ENCODE measurements around the gene HDLBP.

Gene HDLBP

GRCh38 chr2:241241669-241242068 is 73.8 kb downstream of the HDLBP start:
- Histone ChIP-seq H3K9me3 (replicated peaks in 1 of 2; ENCODE audit: control insufficient read depth in 2 of 2, insufficient read depth in 1 of 2, low read depth in 1 of 2, low read length in 2 of 2) (peaks cover 0 to 3% of the 10 kb centered on the region in 2 donors), H3K36me3 (replicated peaks in 1 of 2; ENCODE audit: control insufficient read depth in 2 of 2, insufficient read depth in 2 of 2, low read length in 2 of 2) (peaks cover 62 to 98% of the 10 kb centered on the region in 2 donors), H3K4ac (ENCODE audit: low read length) (no peak overlapping the region), H4K91ac (ENCODE audit: low read depth, low read length, poor library complexity) (no peak overlapping the region), H3K14ac (ENCODE audit: low read length) (no peak overlapping the region), H2BK5ac (ENCODE audit: low read length) (no peak overlapping the region), H3K4me2 (ENCODE audit: insufficient read depth, low read length, poor library complexity, severe bottlenecking) (no peak overlapping the region), H3K23ac (ENCODE audit: low read depth, low read length, poor library complexity) (no peak overlapping the region), H2AFZ (ENCODE audit: low read length) (no peak overlapping the region), H2BK120ac (ENCODE audit: low read depth, low read length) (no peak overlapping the region), H3K27me3 (ENCODE audit: control insufficient read depth in 3 of 3, insufficient read depth in 3 of 3, low read depth in 1 of 3, low read length in 3 of 3) (no peaks in the 10 kb centered on the region), H2AK5ac (ENCODE audit: low read depth, low read length) (no peak overlapping the region), H3K9ac (ENCODE audit: low read depth, low read length, poor library complexity) (no peak overlapping the region), H2BK12ac (ENCODE audit: low read length) (no peak overlapping the region), H3K4me1 (ENCODE audit: control insufficient read depth in 2 of 2, insufficient read depth in 1 of 2, low read depth in 1 of 2, low read length in 2 of 2) (no peaks in the 10 kb centered on the region), H4K8ac (ENCODE audit: low read depth, low read length) (no peak overlapping the region), H2BK15ac (ENCODE audit: low read length) (no peak overlapping the region), H3K79me1 (ENCODE audit: low read depth, low read length) (peaks cover 2% of the 10 kb centered on the region), H3K27ac (replicated peaks; ENCODE audit: low read length) (no peak overlapping the region), H3K18ac (ENCODE audit: low read length) (no peak overlapping the region), H3K4me3 (ENCODE audit: low read length in 2 of 2) (no peak overlapping the region)
- DNase-seq (ENCODE audit: low spot score): no peak
- WGBS, 2 donors (ENCODE audit: extremely low coverage in 2 of 2, insufficient read length in 2 of 2, insufficient replicate concordance in 1 of 2): no CpG with 5 or more reads among the region's 4 CpGs

- no peak overlapping the region for H3K9ac ChIP-seq (ENCODE audit: low read depth, low read length, poor library complexity)
- no peaks in the 10 kb centered on the region for H3K27me3 ChIP-seq (ENCODE audit: control insufficient read depth in 3 of 3, insufficient read depth in 3 of 3, low read depth in 1 of 3, low read length in 3 of 3)
- no peak overlapping the region for H2BK15ac ChIP-seq (ENCODE audit: low read length)
- H3K9me3 ChIP-seq (replicated peaks in 1 of 2; ENCODE audit: control insufficient read depth in 2 of 2, insufficient read depth in 1 of 2, low read depth in 1 of 2, low read length in 2 of 2): peaks cover 0 to 3% of the 10 kb centered on the region in 2 donors
- H3K4me1 ChIP-seq (ENCODE audit: control insufficient read depth in 2 of 2, insufficient read depth in 1 of 2, low read depth in 1 of 2, low read length in 2 of 2): no peaks in the 10 kb centered on the region
- peak overlapping the region; percentile 75 for H3K14ac ChIP-seq (ENCODE audit: low read length)
- no peak overlapping the region for H4K91ac ChIP-seq (ENCODE audit: low read depth, low read length, poor library complexity)
- DNase-seq (ENCODE audit: low spot score): no peak
- H3K23ac ChIP-seq (ENCODE audit: low read depth, low read length, poor library complexity): no peak overlapping the region
- H2BK5ac ChIP-seq (ENCODE audit: low read length): no peak overlapping the region
- no peak overlapping the region for H3K18ac ChIP-seq (ENCODE audit: low read length)
- WGBS, 2 donors (ENCODE audit: extremely low coverage in 2 of 2, insufficient read length in 2 of 2, insufficient replicate concordance in 1 of 2): no CpG with 5 or more reads among the region's 21 CpGs
- no peak overlapping the region for H3K4ac ChIP-seq (ENCODE audit: low read length)
- peaks cover 69 to 98% of the 10 kb centered on the region in 2 donors for H3K36me3 ChIP-seq (replicated peaks in 1 of 2; ENCODE audit: control insufficient read depth in 2 of 2, insufficient read depth in 2 of 2, low read length in 2 of 2)
- H2BK120ac ChIP-seq (ENCODE audit: low read depth, low read length): no peak overlapping the region
- no peak overlapping the region for H2AFZ ChIP-seq (ENCODE audit: low read length)
- H4K8ac ChIP-seq (ENCODE audit: low read depth, low read length): no peak overlapping the region
- H2BK12ac ChIP-seq (ENCODE audit: low read length): no peak overlapping the region
- no peak overlapping the region for H3K27ac ChIP-seq (replicated peaks; ENCODE audit: low read length)
- peaks cover 6% of the 10 kb centered on the region for H3K79me1 ChIP-seq (ENCODE audit: low read depth, low read length)
- no peak overlapping the region for H3K4me2 ChIP-seq (ENCODE audit: insufficient read depth, low read length, poor library complexity, severe bottlenecking)
- no peak overlapping the region for H2AK5ac ChIP-seq (ENCODE audit: low read depth, low read length)
- no peak overlapping the region for H3K4me3 ChIP-seq (ENCODE audit: low read length in 2 of 2)
Observed at GRCh38 chr2:241240320-241241004, 75.0 kb downstream of the HDLBP start.

DNA sequence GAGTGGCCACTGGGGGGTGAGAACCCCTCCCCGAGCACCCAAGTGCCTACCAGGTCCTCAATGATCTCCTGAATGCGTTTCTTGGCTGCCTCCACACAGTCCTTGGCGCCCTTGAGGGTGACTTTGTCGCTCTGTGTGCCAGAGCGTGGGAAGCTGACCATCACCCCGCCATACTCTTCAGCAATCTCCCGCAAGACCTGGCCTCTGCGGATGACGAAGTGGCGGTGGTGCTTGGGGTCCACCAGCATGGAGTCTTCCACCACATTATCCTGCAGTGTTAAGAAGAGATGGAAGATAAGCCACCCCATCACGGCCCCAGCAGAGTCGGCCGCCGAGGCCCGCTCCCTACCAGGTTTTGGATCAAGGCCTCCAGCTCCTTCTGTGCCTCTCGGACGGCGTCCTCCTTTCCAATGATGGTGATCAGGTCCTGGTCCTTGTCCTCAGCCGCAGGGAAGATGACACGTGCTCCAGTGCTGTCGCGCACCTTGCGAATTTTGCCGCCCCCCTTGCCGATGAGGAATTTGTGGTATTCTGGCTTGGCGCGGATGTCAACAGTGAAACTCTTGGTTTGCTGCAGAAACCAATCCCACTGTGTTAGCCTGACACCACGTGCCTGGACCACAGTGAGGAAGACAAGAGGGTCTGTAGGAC is 75.8 kb downstream of the HDLBP start:
- Histone ChIP-seq H3K14ac (ENCODE audit: low read length) (no peak overlapping the region), H3K4me2 (ENCODE audit: insufficient read depth, low read length, poor library complexity, severe bottlenecking) (no peak overlapping the region), H3K23ac (ENCODE audit: low read depth, low read length, poor library complexity) (peak overlapping the region; percentile 49), H3K9me3 (replicated peaks in 1 of 2; ENCODE audit: control insufficient read depth in 2 of 2, insufficient read depth in 1 of 2, low read depth in 1 of 2, low read length in 2 of 2) (peaks cover 0 to 3% of the 10 kb centered on the region in 2 donors), H3K4ac (ENCODE audit: low read length) (no peak overlapping the region), H2AK5ac (ENCODE audit: low read depth, low read length) (no peak overlapping the region), H4K91ac (ENCODE audit: low read depth, low read length, poor library complexity) (no peak overlapping the region), H3K79me1 (ENCODE audit: low read depth, low read length) (peaks cover 6% of the 10 kb centered on the region), H2AFZ (ENCODE audit: low read length) (no peak overlapping the region), H2BK15ac (ENCODE audit: low read length) (no peak overlapping the region), H2BK12ac (ENCODE audit: low read length) (no peak overlapping the region), H3K27ac (replicated peaks; ENCODE audit: low read length) (no peak overlapping the region), H3K27me3 (ENCODE audit: control insufficient read depth in 3 of 3, insufficient read depth in 3 of 3, low read depth in 1 of 3, low read length in 3 of 3) (no peaks in the 10 kb centered on the region), H2BK5ac (ENCODE audit: low read length) (no peak overlapping the region), H3K4me1 (ENCODE audit: control insufficient read depth in 2 of 2, insufficient read depth in 1 of 2, low read depth in 1 of 2, low read length in 2 of 2) (no peaks in the 10 kb centered on the region), H3K4me3 (ENCODE audit: low read length in 2 of 2) (no peak overlapping the region), H3K9ac (ENCODE audit: low read depth, low read length, poor library complexity) (no peak overlapping the region), H3K36me3 (replicated peaks in 1 of 2; ENCODE audit: control insufficient read depth in 2 of 2, insufficient read depth in 2 of 2, low read length in 2 of 2) (peaks cover 73 to 98% of the 10 kb centered on the region in 2 donors), H3K18ac (ENCODE audit: low read length) (no peak overlapping the region), H2BK120ac (ENCODE audit: low read depth, low read length) (no peak overlapping the region), H4K8ac (ENCODE audit: low read depth, low read length) (no peak overlapping the region)
- WGBS, 2 donors (ENCODE audit: extremely low coverage in 2 of 2, insufficient read length in 2 of 2, insufficient replicate concordance in 1 of 2): no CpG with 5 or more reads among the region's 28 CpGs
- DNase-seq (ENCODE audit: low spot score): no peak

DNA sequence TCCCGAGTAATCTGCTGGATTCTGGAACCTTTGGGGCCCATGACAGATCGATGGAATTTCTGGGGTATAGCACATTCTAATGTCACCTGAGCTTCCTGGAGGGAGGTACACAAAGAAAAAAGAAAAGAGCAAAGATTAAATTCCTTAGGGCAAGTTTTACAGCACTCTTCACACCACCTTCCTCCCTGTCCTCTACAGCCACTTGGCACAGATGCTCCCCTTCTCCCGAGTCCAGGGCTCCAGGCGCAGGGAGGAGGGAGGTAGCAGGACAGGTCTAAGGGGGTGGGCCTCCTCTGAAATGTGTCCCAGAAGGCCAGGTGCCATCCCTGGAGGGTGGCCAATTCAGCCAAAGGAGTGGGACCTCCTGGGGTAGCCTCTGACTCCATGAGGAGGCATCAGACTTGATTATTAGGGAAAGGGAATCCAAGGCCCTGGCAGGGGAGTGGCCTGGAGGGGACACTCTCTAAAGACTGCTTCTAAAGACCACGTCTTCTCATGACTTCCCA is 76.7 kb downstream of the HDLBP start:
- no peak overlapping the region for H3K4me3 ChIP-seq (ENCODE audit: low read length in 2 of 2)
- no peak overlapping the region for H3K18ac ChIP-seq (ENCODE audit: low read length)
- H3K4me2 ChIP-seq (ENCODE audit: insufficient read depth, low read length, poor library complexity, severe bottlenecking): no peak overlapping the region
- H3K27me3 ChIP-seq (ENCODE audit: control insufficient read depth in 3 of 3, insufficient read depth in 3 of 3, low read depth in 1 of 3, low read length in 3 of 3): no peaks in the 10 kb centered on the region
- H3K36me3 ChIP-seq (replicated peaks in 1 of 2; ENCODE audit: control insufficient read depth in 2 of 2, insufficient read depth in 2 of 2, low read length in 2 of 2): peaks cover 82 to 98% of the 10 kb centered on the region in 2 donors
- no peak overlapping the region for H3K9ac ChIP-seq (ENCODE audit: low read depth, low read length, poor library complexity)
- DNase-seq (ENCODE audit: low spot score): no peak
- no peak overlapping the region for H2BK120ac ChIP-seq (ENCODE audit: low read depth, low read length)
- no peak overlapping the region for H4K8ac ChIP-seq (ENCODE audit: low read depth, low read length)
- H2BK5ac ChIP-seq (ENCODE audit: low read length): no peak overlapping the region
- no peak overlapping the region for H2AFZ ChIP-seq (ENCODE audit: low read length)
- H2BK12ac ChIP-seq (ENCODE audit: low read length): no peak overlapping the region
- no peak overlapping the region for H3K27ac ChIP-seq (replicated peaks; ENCODE audit: low read length)
- no peak overlapping the region for H2AK5ac ChIP-seq (ENCODE audit: low read depth, low read length)
- no peak overlapping the region for H3K4ac ChIP-seq (ENCODE audit: low read length)
- H2BK15ac ChIP-seq (ENCODE audit: low read length): no peak overlapping the region
- H3K4me1 ChIP-seq (ENCODE audit: control insufficient read depth in 2 of 2, insufficient read depth in 1 of 2, low read depth in 1 of 2, low read length in 2 of 2): no peaks in the 10 kb centered on the region
- no CpG with 5 or more reads among the region's 5 CpGs for WGBS, 2 donors (ENCODE audit: extremely low coverage in 2 of 2, insufficient read length in 2 of 2, insufficient replicate concordance in 1 of 2)
- H4K91ac ChIP-seq (ENCODE audit: low read depth, low read length, poor library complexity): no peak overlapping the region
- H3K79me1 ChIP-seq (ENCODE audit: low read depth, low read length): peaks cover 6% of the 10 kb centered on the region
- H3K14ac ChIP-seq (ENCODE audit: low read length): no peak overlapping the region
- no peak overlapping the region for H3K23ac ChIP-seq (ENCODE audit: low read depth, low read length, poor library complexity)
- H3K9me3 ChIP-seq (replicated peaks in 1 of 2; ENCODE audit: control insufficient read depth in 2 of 2, insufficient read depth in 1 of 2, low read depth in 1 of 2, low read length in 2 of 2): peaks cover 0 to 3% of the 10 kb centered on the region in 2 donors
